HepG2 (cell line): ENCODE data around the gene TCF3. TPM values are rescaled to one million over a fixed set of nuclear protein-coding genes. Genes with fewer than 3 reads are reported as not detected.

ENCODE experiments used
- ATAC-seq: fragments of 200-7000 bp; cut with Tn5 transposase; 3 replicates; pipeline ENCODE4 v1.9.1; 2020; ENCODE audit warnings: mild to moderate bottlenecking, moderate library complexity
- BruUV-seq: library from RNA; stranded (reverse); fragments of 400-500 nt; replicated peaks from 2 replicates; lab custom pipeline; 2021; lab: Mats Ljungman, UMichigan
- CTCF ChIA-PET: fragments of 300-600 bp; formaldehyde crosslinking; extraction: SDS; loops from one replicate; lab custom pipeline; 2021; ENCODE audit warnings: low total read pairs, inconsistent platforms, low intra/inter-chr PET ratio; lab: Yijun Ruan, JAX
- POLR2A ChIA-PET: fragments of 350-600 bp; sonication (Branson Sonifier 250); formaldehyde crosslinking; loops from one replicate; lab custom pipeline; 2020; ENCODE audit warnings: antibody characterized with exemption, inconsistent platforms; lab: Yijun Ruan, JAX
- DNase-seq: peaks from one replicate; pipeline ENCODE4 v3.0.0-alpha.2; 2015; ENCODE audit warnings: low spot score
- FAIRE-seq: peaks from 3 replicates; lab custom pipeline; 2011; peaks lifted over from hg19 to GRCh38; lab: Jason Lieb, UNC
- H2AFZ ChIP-seq: one replicate; pipeline ENCODE4 v1.6.1; 2011; ENCODE audit warnings: low read length, inconsistent platforms
- H3K27ac ChIP-seq: fragments of 300-600 bp; 3 replicates; pipeline ENCODE4 v1.8.0; 2011; ENCODE audit warnings: mixed run types, mild to moderate bottlenecking, mixed read lengths, low read length, inconsistent platforms; ENCODE audit not compliant: insufficient read depth; ENCODE audit errors: extremely low read length
- H3K27me3 ChIP-seq, 2 experiments: fragments of 200-600 bp in 1 of 2; 2 replicates in 1 of 2; 3 replicates in 1 of 2; pipeline versions ENCODE4 v1.6.0 to v1.8.0; 2011; ENCODE audit warnings: low read length in 2 of 2, mild to moderate bottlenecking in 2 of 2, moderate library complexity in 2 of 2, inconsistent platforms in 1 of 2; ENCODE audit not compliant: insufficient read depth in 2 of 2, control insufficient read depth in 1 of 2
- H3K36me3 ChIP-seq, 2 experiments: fragments of 200-600 bp in 1 of 2; replicated peaks in 1 of 2; 2 replicates in 1 of 2; 3 replicates in 1 of 2; pipeline versions ENCODE4 v1.5.1 to v1.8.0; 2011; ENCODE audit warnings: low read length in 2 of 2, inconsistent platforms in 1 of 2; ENCODE audit not compliant: insufficient read depth in 2 of 2, control insufficient read depth in 1 of 2
- H3K4me1 ChIP-seq: 2 replicates; pipeline ENCODE4 v1.5.1; 2012; ENCODE audit warnings: low read length, inconsistent platforms; ENCODE audit not compliant: insufficient read depth
- H3K4me2 ChIP-seq: 2 replicates; pipeline ENCODE4 v1.6.0; 2011; ENCODE audit warnings: low read depth, low read length, inconsistent platforms
- H3K4me3 ChIP-seq, 3 experiments: fragments of 200-600 bp in 1 of 3; sonication (generic), shearing (Covaris generic) in 1 of 3; replicated peaks in 1 of 3; 2 replicates each; pipeline ENCODE4 v1.5.1; 2011 to 2016; ENCODE audit warnings: low read length in 3 of 3, inconsistent platforms in 2 of 3, low read depth in 2 of 3, mild to moderate bottlenecking in 2 of 3, control low read depth in 1 of 3, mixed read lengths in 1 of 3; ENCODE audit not compliant: insufficient read depth in 1 of 3
- H3K79me2 ChIP-seq: one replicate; pipeline ENCODE4 v1.6.1; 2011; ENCODE audit warnings: low read length, inconsistent platforms; ENCODE audit not compliant: insufficient read depth
- H3K9ac ChIP-seq: 2 replicates; pipeline ENCODE4 v1.6.0; 2011; ENCODE audit warnings: mild to moderate bottlenecking, low read depth, low read length, inconsistent platforms; ENCODE audit not compliant: insufficient read depth
- H3K9me3 ChIP-seq: 2 replicates; pipeline ENCODE4 v1.5.1; 2012; ENCODE audit warnings: mild to moderate bottlenecking, low read length
- H4K20me1 ChIP-seq: 2 replicates; pipeline ENCODE4 v1.6.0; 2011; ENCODE audit warnings: inconsistent platforms, mild to moderate bottlenecking, low read length, moderate library complexity; ENCODE audit not compliant: insufficient read depth
- AGO2 ChIP-seq: fragments of 200-400 bp; formaldehyde crosslinking; optimal IDR thresholded peaks from 2 replicates; pipeline ENCODE3; 2017; ENCODE audit warnings: mild to moderate bottlenecking, low read depth, low read length, moderate library complexity
- CC2D1A ChIP-seq: sonication (generic); formaldehyde crosslinking; IDR thresholded peaks from 2 replicates; pipeline ENCODE4 v1.8.1; 2023; ENCODE audit warnings: mild to moderate bottlenecking, missing genetic modification reagents
- EP300 ChIP-seq, 3 experiments: sonication (generic) in 1 of 3; formaldehyde crosslinking in 1 of 3; IDR thresholded peaks; 2 replicates each; pipeline versions ENCODE4 v1.5.1 to v1.6.1; 2011 to 2020; ENCODE audit warnings: low read depth in 2 of 3, low read length in 2 of 3, borderline replicate concordance in 1 of 3, improper control_type of control experiment in 1 of 3, mild to moderate bottlenecking in 1 of 3, missing genetic modification reagents in 1 of 3, moderate library complexity in 1 of 3
- NCOA5 ChIP-seq: sonication (generic); formaldehyde crosslinking; IDR thresholded peaks from 2 replicates; pipeline ENCODE4 v1.4.0; 2020; ENCODE audit warnings: missing genetic modification reagents
- SRF ChIP-seq: IDR thresholded peaks from 2 replicates; pipeline ENCODE4 v1.6.1; 2011; ENCODE audit warnings: mild to moderate bottlenecking, low read depth, low read length, moderate library complexity
- ZNF24 ChIP-seq: fragments of 450-650 bp; IDR thresholded peaks from 2 replicates; pipeline ENCODE4 v1.6.1; 2017; ENCODE audit warnings: antibody characterized with exemption, mild to moderate bottlenecking
- ZNF3 ChIP-seq: IDR thresholded peaks from 2 replicates; pipeline ENCODE4 v1.7.0; 2017; ENCODE audit warnings: inconsistent platforms
- ZNF496 ChIP-seq: sonication (generic); formaldehyde crosslinking; IDR thresholded peaks from 2 replicates; pipeline ENCODE4 v1.8.1; 2023; ENCODE audit warnings: mild to moderate bottlenecking, moderate library complexity, missing genetic modification reagents; ENCODE audit not compliant: insufficient replicate concordance
- ZNF790 ChIP-seq: sonication (generic); formaldehyde crosslinking; IDR thresholded peaks from 2 replicates; pipeline ENCODE4 v1.8.0; 2022; ENCODE audit warnings: missing genetic modification reagents, mild to moderate bottlenecking, borderline replicate concordance
- WGBS: methylation state at CpG from one replicate; pipeline ENCODE4 v1.1.6; 2017; ENCODE audit warnings: low lambda C conversion rate; 5-methylcytosine and 5-hydroxymethylcytosine counted together
- in situ Hi-C: cut with HindIII; loops from 2 replicates; pipeline ENCODE4 v1.10.0; 2017; ENCODE audit warnings: low pct_unique_long_range_greater_than_20kb; ENCODE audit not compliant: extremely low pct_ligation_motif_present
- intact Hi-C: fragments of 100-400 bp; cut with micrococcal nuclease; formaldehyde crosslinking; loops from one replicate; pipeline ENCODE4 v1.10.0; 2022; ENCODE audit not compliant: unreplicated experiment
- polyA plus RNA-seq, 8 experiments: library from polyadenylated mRNA; depleted of rRNA in 3 of 8; stranded (reverse) in 7 of 8; unstranded in 1 of 8; fragments of >200 nt; fragmentation: Illumina TruSeq in 4 of 8; extraction: Trizol in 4 of 8; gene quantifications; 2 replicates each; pipeline versions ENCODE4 v1.2.1 to v1.2.3, GENCODE V29; 2011 to 2016; ENCODE audit warnings: low read depth in 4 of 8, missing spikeins in 1 of 8, mixed read lengths in 1 of 8; ENCODE audit not compliant: insufficient read depth in 1 of 8
- total RNA-seq, 5 experiments: library from RNA; depleted of rRNA; stranded (reverse); fragments of >200 nt; fragmentation: Illumina TruSeq; extraction: Trizol; gene quantifications; 2 replicates each; pipeline ENCODE4 v1.2.3, GENCODE V29; 2016; ENCODE audit warnings: low read depth in 1 of 5
- TF ChIP-seq, protein P1 (sequence below): sonication (generic); formaldehyde crosslinking; IDR thresholded peaks from 2 replicates; pipeline ENCODE4 v1.5.0; 2020; ENCODE audit warnings: missing genetic modification reagents, mild to moderate bottlenecking, borderline replicate concordance
- TF ChIP-seq, protein P2 (sequence below): sonication (generic); formaldehyde crosslinking; IDR thresholded peaks from 2 replicates; pipeline ENCODE4 v1.5.0; 2020; ENCODE audit warnings: missing genetic modification reagents
- TF ChIP-seq, protein P3 (sequence below): conservative IDR thresholded peaks from 2 replicates; pipeline ENCODE4 v1.6.1; 2018; ENCODE audit warnings: missing genetic modification reagents
- TF ChIP-seq, protein P4 (sequence below): sonication (generic); formaldehyde crosslinking; IDR thresholded peaks from 2 replicates; pipeline ENCODE4 v1.8.1; 2023; ENCODE audit warnings: mild to moderate bottlenecking, missing genetic modification reagents
- TF ChIP-seq, protein P5 (sequence below): sonication (generic); formaldehyde crosslinking; IDR thresholded peaks from 2 replicates; pipeline ENCODE4 v1.9.0; 2021; ENCODE audit warnings: missing genetic modification reagents, mild to moderate bottlenecking, borderline replicate concordance
- TF ChIP-seq, protein P6 (sequence below), 2 experiments: IDR thresholded peaks; 2 replicates each; pipeline ENCODE4 v1.6.1; 2011 to 2012; ENCODE audit warnings: low read length in 2 of 2, borderline replicate concordance in 1 of 2, low read depth in 1 of 2, mild to moderate bottlenecking in 1 of 2, moderate library complexity in 1 of 2

TCF3 gene
- total and polyA plus RNA-seq, 2 of the 13 experiments (the other 11 are each of a cell fraction or from before 2014, with no cell fraction given): 51.4 to 53.2 TPM

DNA sequence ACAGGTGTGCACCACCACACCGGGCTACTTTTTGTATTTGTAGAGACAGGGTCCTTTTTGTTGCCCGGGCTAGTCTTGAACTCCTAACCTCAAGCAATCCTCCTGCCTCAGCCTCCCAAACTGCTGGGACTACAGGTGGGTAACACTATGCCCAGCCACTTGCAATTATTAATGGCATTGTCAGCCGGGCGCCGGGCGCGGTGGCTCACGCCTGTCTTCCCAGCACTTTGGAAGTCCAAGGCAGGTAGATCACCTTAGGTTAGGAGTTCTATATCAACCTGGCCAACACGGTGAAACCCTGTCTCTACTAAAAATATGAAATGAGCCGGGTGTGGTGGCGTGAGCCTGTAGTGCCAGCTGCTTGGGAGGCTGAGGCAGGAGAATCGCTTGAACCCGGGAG, 81.6 kb downstream of the TCF3 start:
- no peak for FAIRE-seq
- ATAC-seq: no peak
- H3K79me2 ChIP-seq: peaks cover 5% of the 10 kb centered on the region
- no peak overlapping the region for H3K4me2 ChIP-seq
- intact Hi-C loops (no loop called here), in situ Hi-C loops (no loop called here)
- WGBS: 50% methylated on average over 7 of the region's 13 CpGs
- no TSS peak for BruUV-seq
- no peak for DNase-seq
- H4K20me1 ChIP-seq: 0 out of 2 replicates have a peak, but pooled peaks cover 4% of the 10 kb centered on the region
- H3K9me3 ChIP-seq: no peaks in the 10 kb centered on the region
- ChIA-PET CTCF (no interaction called here), POLR2A (interaction anchor here (1.1 kb wide), 1 partner anchor 20 kb away, joined by 3 read pairs; no protein-coding TSS in a partner anchor)
- no peak overlapping the region for H3K27ac ChIP-seq
- H2AFZ ChIP-seq: no peak overlapping the region
- no peak overlapping the region for H3K4me3 ChIP-seq
- H3K4me1 ChIP-seq: peaks cover 27% of the 10 kb centered on the region
- H3K27me3 ChIP-seq: peaks cover 0 to 8% of the 10 kb centered on the region in 2 experiments; a peak in 2 of 5 replicates
- H3K36me3 ChIP-seq: no peaks in the 10 kb centered on the region
- H3K9ac ChIP-seq: no peak overlapping the region
- no peak for TF ChIP-seq ZNF790 (CRISPR knock-in tag)
- TF ChIP-seq, protein P1, sequence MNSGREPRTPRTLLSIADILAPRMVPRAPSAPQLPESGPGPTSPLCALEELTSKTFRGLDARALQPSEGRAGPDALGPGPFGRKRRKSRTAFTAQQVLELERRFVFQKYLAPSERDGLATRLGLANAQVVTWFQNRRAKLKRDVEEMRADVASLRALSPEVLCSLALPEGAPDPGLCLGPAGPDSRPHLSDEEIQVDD (CRISPR knock-in tag): no peak
- TF ChIP-seq ZNF3 (CRISPR knock-in tag): no peak
- TF ChIP-seq, protein P2, sequence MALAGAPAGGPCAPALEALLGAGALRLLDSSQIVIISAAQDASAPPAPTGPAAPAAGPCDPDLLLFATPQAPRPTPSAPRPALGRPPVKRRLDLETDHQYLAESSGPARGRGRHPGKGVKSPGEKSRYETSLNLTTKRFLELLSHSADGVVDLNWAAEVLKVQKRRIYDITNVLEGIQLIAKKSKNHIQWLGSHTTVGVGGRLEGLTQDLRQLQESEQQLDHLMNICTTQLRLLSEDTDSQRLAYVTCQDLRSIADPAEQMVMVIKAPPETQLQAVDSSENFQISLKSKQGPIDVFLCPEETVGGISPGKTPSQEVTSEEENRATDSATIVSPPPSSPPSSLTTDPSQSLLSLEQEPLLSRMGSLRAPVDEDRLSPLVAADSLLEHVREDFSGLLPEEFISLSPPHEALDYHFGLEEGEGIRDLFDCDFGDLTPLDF (CRISPR knock-in tag): no peak
- TF ChIP-seq ZNF496 (CRISPR knock-in tag): no peak
- no peak for TF ChIP-seq CC2D1A (CRISPR knock-in tag)
- TF ChIP-seq, protein P3, sequence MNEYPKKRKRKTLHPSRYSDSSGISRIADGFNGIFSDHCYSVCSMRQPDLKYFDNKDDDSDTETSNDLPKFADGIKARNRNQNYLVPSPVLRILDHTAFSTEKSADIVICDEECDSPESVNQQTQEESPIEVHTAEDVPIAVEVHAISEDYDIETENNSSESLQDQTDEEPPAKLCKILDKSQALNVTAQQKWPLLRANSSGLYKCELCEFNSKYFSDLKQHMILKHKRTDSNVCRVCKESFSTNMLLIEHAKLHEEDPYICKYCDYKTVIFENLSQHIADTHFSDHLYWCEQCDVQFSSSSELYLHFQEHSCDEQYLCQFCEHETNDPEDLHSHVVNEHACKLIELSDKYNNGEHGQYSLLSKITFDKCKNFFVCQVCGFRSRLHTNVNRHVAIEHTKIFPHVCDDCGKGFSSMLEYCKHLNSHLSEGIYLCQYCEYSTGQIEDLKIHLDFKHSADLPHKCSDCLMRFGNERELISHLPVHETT (CRISPR knock-in tag): no peak
- TF ChIP-seq, protein P4, sequence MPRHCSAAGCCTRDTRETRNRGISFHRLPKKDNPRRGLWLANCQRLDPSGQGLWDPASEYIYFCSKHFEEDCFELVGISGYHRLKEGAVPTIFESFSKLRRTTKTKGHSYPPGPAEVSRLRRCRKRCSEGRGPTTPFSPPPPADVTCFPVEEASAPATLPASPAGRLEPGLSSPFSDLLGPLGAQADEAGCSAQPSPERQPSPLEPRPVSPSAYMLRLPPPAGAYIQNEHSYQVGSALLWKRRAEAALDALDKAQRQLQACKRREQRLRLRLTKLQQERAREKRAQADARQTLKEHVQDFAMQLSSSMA (CRISPR knock-in tag): no peak
- no peak for TF ChIP-seq SRF
- TF ChIP-seq, protein P5, sequence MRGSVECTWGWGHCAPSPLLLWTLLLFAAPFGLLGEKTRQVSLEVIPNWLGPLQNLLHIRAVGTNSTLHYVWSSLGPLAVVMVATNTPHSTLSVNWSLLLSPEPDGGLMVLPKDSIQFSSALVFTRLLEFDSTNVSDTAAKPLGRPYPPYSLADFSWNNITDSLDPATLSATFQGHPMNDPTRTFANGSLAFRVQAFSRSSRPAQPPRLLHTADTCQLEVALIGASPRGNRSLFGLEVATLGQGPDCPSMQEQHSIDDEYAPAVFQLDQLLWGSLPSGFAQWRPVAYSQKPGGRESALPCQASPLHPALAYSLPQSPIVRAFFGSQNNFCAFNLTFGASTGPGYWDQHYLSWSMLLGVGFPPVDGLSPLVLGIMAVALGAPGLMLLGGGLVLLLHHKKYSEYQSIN (CRISPR knock-in tag): no peak
- no peak for TF ChIP-seq ZNF24
- TF ChIP-seq NCOA5 (CRISPR knock-in tag): no peak
- TF ChIP-seq AGO2: no peak
- TF ChIP-seq EP300 (IDR thresholded peaks at IDR 0.05; ENCODE audit: low read depth in 2 of 2, low read length in 2 of 2): no peak
- TF ChIP-seq EP300 (CRISPR knock-in tag; IDR thresholded peaks at IDR 0.05; ENCODE audit: borderline replicate concordance): no peak
- TF ChIP-seq, protein P6, sequence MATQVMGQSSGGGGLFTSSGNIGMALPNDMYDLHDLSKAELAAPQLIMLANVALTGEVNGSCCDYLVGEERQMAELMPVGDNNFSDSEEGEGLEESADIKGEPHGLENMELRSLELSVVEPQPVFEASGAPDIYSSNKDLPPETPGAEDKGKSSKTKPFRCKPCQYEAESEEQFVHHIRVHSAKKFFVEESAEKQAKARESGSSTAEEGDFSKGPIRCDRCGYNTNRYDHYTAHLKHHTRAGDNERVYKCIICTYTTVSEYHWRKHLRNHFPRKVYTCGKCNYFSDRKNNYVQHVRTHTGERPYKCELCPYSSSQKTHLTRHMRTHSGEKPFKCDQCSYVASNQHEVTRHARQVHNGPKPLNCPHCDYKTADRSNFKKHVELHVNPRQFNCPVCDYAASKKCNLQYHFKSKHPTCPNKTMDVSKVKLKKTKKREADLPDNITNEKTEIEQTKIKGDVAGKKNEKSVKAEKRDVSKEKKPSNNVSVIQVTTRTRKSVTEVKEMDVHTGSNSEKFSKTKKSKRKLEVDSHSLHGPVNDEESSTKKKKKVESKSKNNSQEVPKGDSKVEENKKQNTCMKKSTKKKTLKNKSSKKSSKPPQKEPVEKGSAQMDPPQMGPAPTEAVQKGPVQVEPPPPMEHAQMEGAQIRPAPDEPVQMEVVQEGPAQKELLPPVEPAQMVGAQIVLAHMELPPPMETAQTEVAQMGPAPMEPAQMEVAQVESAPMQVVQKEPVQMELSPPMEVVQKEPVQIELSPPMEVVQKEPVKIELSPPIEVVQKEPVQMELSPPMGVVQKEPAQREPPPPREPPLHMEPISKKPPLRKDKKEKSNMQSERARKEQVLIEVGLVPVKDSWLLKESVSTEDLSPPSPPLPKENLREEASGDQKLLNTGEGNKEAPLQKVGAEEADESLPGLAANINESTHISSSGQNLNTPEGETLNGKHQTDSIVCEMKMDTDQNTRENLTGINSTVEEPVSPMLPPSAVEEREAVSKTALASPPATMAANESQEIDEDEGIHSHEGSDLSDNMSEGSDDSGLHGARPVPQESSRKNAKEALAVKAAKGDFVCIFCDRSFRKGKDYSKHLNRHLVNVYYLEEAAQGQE (IDR thresholded peaks at IDR 0.05; ENCODE audit: borderline replicate concordance in 1 of 2, low read depth in 1 of 2, low read length in 2 of 2): no peak
